ENCODE measurements around the gene TOP3B.

DNA sequence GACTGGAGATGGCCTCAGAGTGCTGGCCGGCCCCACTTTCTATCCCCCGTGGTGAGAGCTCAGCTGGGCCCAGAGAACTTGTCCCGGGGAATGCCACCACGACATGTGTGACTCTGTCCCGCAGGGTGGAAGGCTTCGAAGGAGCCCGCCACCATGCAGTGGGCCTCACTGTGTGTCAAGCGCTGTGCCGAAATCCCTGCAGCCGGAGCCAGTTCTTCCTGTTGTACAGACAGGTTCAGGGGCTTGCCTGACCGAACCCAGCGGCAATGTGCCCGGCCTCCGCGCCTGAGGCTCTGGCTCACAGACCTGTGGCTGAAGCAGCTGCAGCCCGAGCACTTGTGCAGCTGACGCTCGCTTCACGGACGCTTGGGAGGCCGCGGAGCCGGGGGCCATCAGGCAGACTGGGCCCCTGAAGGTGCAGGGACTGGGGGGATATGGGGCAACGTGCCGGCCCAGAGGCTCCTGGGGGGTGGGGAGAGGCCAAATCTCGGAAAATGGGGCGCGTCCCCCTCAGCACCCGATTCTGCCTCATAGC is 30.6 kb downstream of the TOP3B start:
- TF ChIP-seq, protein P1, sequence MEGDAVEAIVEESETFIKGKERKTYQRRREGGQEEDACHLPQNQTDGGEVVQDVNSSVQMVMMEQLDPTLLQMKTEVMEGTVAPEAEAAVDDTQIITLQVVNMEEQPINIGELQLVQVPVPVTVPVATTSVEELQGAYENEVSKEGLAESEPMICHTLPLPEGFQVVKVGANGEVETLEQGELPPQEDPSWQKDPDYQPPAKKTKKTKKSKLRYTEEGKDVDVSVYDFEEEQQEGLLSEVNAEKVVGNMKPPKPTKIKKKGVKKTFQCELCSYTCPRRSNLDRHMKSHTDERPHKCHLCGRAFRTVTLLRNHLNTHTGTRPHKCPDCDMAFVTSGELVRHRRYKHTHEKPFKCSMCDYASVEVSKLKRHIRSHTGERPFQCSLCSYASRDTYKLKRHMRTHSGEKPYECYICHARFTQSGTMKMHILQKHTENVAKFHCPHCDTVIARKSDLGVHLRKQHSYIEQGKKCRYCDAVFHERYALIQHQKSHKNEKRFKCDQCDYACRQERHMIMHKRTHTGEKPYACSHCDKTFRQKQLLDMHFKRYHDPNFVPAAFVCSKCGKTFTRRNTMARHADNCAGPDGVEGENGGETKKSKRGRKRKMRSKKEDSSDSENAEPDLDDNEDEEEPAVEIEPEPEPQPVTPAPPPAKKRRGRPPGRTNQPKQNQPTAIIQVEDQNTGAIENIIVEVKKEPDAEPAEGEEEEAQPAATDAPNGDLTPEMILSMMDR (IDR thresholded peaks at IDR 0.05; ENCODE audit: low read depth, low read length, poor library complexity, severe bottlenecking), result no peak
- no peak for TF ChIP-seq EZH2phosphoT487 (IDR thresholded peaks at IDR 0.05; ENCODE audit: borderline replicate concordance, low read length)

All from DOHH2 (cell line).